Measurements from ENCODE around the gene SPATA2.

SPATA2 gene

DNA sequence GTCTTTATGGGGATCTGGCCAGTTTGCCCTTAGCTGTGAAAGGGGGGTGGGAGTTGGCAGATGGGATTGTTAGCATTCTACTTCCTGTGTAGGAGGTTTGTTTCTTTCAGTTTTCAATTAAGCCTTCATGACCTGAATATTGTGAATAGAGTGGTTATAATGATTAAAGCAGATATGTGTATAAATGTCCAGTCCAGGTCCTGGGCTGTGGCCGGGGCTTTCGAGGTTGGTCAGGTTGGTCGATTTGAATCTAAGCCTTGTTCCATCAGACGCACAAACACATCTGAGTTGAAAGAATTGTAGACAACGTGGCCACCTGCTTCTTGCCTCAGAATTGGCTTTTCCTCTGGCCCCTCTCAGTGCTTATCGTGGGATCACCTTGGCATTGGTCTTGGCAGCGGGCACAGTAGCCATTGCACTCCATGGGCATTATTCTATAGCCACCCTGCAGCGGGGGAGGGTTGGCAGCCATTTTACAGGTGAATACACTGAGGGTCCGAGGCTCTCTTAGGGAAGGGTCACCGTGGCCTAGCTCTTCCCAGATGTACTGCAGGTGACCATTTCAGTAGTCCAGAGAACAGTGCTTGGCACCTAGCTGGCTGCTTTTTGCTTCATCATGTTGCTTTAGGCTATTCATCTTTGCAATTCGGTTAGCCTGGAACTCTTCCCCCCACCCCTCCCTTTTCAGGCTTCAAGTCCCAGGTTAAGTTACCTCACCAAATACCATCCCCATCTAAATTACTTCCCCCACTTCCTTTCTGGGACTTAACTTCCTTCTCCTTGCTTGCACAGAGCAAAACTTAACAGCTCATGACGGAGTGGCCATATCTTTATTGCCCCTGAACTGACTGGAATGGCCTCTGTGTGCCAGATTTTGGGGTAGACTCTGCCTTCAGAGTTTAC lies 21.9 kb upstream of the SPATA2 start:
- no peak for DNase-seq
- in situ Hi-C loops (cut with HindIII; ENCODE audit: low pct_ligation_motif_present, low pct_unique_long_range_greater_than_20kb, low sequenced_read_pairs) = no loop called here

- in situ Hi-C loops (cut with HindIII; ENCODE audit: low pct_ligation_motif_present, low pct_unique_long_range_greater_than_20kb, low sequenced_read_pairs) = no loop called here
- DNase-seq = peak; percentile 86
Observed at GRCh38 chr20:49936153-49937026, 21.1 kb upstream of the SPATA2 start, which contains the start of gene RNF114. TSS of gene RNF114 (plus strand) at chr20:49936397. CDS start at chr20:49936413, 16 bp downstream.

- no peak for DNase-seq
- in situ Hi-C loops (cut with HindIII; ENCODE audit: low pct_ligation_motif_present, low pct_unique_long_range_greater_than_20kb, low sequenced_read_pairs) = no loop called here
Observed at GRCh38 chr20:49935746-49936152, 20.4 kb upstream of the SPATA2 start.

GRCh38 chr20:49929142-49929494 lies 13.8 kb upstream of the SPATA2 start:
- in situ Hi-C loops (cut with HindIII; ENCODE audit: low pct_ligation_motif_present, low pct_unique_long_range_greater_than_20kb, low sequenced_read_pairs) = no loop called here
- no peak for DNase-seq

GRCh38 chr20:49928411-49929141 lies 13.2 kb upstream of the SPATA2 start:
- DNase-seq = peak; percentile 74
- in situ Hi-C loops (cut with HindIII; ENCODE audit: low pct_ligation_motif_present, low pct_unique_long_range_greater_than_20kb, low sequenced_read_pairs) = no loop called here

DNA sequence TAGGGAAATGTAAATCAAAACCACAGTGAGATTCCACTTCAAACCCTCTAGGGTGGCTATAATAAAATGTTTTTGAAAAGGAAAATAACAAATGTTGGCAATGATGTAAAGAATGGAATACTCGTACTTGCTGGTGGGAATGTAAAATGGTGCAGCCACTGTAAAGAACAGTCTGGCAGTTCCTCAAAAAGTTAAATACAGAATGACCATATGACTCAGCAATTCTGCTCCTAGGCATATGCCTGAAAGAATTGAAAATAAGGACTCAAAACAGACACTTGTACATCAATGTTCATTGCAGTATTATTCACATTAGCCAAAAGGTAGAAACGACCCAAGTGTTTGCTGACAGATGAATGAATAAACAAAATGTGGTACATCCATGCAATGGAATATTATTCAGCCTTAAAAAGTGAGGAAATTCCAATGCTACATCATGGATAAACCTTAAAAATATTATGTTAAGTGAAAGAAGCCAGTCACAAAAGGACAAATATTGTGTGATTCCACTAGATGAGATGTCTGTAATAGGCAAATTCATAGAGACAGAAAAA lies 10.6 kb upstream of the SPATA2 start:
- no peak for DNase-seq
- in situ Hi-C loops (cut with HindIII; ENCODE audit: low pct_ligation_motif_present, low pct_unique_long_range_greater_than_20kb, low sequenced_read_pairs) = no loop called here

GRCh38 chr20:49924247-49924646 lies 8.9 kb upstream of the SPATA2 start:
- no peak for DNase-seq
- in situ Hi-C loops (cut with HindIII; ENCODE audit: low pct_ligation_motif_present, low pct_unique_long_range_greater_than_20kb, low sequenced_read_pairs) = no loop called here

GRCh38 chr20:49919461-49919860 lies 4.1 kb upstream of the SPATA2 start:
- in situ Hi-C loops (cut with HindIII; ENCODE audit: low pct_ligation_motif_present, low pct_unique_long_range_greater_than_20kb, low sequenced_read_pairs) = no loop called here
- no peak for DNase-seq

DNA sequence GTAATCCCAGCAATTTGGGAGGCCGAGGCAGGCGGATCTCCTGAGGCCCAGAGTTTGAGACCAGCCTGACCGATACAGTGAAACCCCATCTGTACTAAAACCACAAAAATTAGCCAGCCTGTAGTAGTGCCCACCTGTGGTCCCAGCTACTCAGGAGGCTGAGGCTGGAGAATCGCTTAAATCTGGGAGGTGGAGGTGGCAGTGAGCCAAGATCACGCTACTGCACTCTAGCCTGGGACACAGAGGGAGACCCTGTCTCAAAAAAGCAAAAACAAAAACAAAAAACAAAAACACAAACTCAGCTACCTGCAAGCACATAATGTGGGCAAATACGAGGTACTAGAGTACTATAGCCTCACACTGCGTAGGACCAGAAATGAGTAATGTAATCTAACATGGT lies 3.7 kb upstream of the SPATA2 start:
- DNase-seq = no peak
- in situ Hi-C loops (cut with HindIII; ENCODE audit: low pct_ligation_motif_present, low pct_unique_long_range_greater_than_20kb, low sequenced_read_pairs) = no loop called here

DNA sequence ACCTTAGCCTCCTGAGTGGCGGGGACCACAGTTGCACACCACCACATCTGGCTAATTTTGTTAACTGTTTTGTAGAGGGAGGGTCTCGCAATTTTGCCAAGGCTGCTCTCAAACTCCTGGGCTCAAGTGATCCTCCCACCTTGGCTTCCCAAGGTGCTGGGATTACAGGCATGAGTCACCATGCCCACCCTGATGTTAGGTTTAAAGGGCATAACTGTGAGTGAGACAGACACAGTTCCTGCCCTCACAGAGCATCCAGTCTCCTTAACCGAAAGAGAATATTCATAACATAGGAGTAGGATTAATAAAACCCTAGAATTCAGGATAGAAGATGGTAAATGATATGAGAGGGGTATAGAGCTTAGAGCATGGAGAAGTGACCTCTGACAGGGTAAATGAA lies 3.1 kb upstream of the SPATA2 start:
- in situ Hi-C loops (cut with HindIII; ENCODE audit: low pct_ligation_motif_present, low pct_unique_long_range_greater_than_20kb, low sequenced_read_pairs) = no loop called here
- DNase-seq = no peak

GRCh38 chr20:49916146-49917002 lies 1.0 kb upstream of the SPATA2 start:
- in situ Hi-C loops (cut with HindIII; ENCODE audit: low pct_ligation_motif_present, low pct_unique_long_range_greater_than_20kb, low sequenced_read_pairs) = no loop called here
- DNase-seq = peak; percentile 54

GRCh38 chr20:49915118-49915379 lies 280 bp downstream of the SPATA2 start:
- no peak for DNase-seq
- in situ Hi-C loops (cut with HindIII; ENCODE audit: low pct_ligation_motif_present, low pct_unique_long_range_greater_than_20kb, low sequenced_read_pairs) = no loop called here

- DNase-seq = no peak
- in situ Hi-C loops (cut with HindIII; ENCODE audit: low pct_ligation_motif_present, low pct_unique_long_range_greater_than_20kb, low sequenced_read_pairs) = no loop called here
Observed at GRCh38 chr20:49914310-49915117, 815 bp downstream of the SPATA2 start.

GRCh38 chr20:49913399-49914047 lies 1.8 kb downstream of the SPATA2 start:
- in situ Hi-C loops (cut with HindIII; ENCODE audit: low pct_ligation_motif_present, low pct_unique_long_range_greater_than_20kb, low sequenced_read_pairs) = no loop called here
- DNase-seq = no peak

DNA sequence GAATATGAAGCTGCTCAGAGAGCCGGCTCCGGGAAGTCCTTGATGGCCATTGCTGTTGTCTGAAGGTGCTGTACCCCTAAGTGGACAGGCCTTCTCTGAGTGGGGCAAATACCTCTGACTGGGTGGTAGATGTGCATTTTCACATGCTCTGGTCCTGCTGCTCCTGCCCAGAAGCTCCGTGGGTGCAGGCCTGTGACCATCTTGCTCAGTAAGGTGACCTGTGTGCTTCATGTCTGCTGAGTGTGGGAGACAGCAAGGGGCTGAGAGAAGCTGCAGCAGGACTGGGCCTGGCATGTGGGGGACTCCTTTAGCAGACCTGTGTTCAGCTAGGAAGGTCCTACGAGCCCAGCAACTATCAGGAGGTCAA lies 5.0 kb downstream of the SPATA2 start:
- no peak for DNase-seq
- in situ Hi-C loops (cut with HindIII; ENCODE audit: low pct_ligation_motif_present, low pct_unique_long_range_greater_than_20kb, low sequenced_read_pairs) = no loop called here

DNA sequence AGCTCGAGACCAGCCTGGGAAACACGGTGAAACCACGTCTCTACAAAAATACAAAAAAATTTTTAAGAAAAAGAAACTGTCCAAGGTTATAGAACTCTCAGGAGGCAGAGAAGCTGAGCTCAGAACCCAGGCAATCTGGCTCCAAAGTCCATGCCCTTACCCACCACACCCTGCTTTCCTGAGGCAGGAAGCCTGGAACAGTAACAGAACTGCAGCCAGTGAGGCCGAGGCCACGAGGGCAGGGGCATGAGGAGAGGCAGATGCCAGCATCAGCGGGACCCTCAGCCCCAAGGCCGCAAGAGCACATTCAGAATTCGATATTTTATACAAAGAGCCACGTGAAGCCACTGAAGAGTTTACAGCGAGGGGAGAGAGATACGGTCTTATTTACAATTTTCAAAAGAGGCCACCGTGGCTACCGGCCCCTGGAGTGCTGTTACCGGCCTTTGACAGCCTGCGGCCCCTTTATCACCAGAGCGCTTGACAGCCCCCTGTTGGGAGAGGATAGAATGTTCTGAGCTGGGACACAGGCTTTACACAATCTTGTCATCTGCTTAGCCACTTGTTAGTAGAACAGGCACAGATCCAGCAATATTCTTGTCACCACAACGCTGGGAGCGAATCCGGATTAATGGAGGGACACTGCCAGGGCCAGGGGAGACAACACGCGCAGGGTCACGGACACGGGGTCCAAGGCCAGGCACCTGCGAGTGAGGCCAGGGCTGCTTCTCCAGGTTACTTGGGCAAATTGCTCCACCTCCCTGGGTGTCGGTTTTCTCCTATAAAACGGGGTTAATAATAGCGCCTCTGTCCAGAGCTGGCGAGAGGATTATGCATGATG lies 5.6 kb downstream of the SPATA2 start:
- DNase-seq = no peak
- in situ Hi-C loops (cut with HindIII; ENCODE audit: low pct_ligation_motif_present, low pct_unique_long_range_greater_than_20kb, low sequenced_read_pairs) = no loop called here

All from ACHN (cell line).